ENCODE measurements around the gene PRR11. TPM values are rescaled to one million over a fixed set of nuclear protein-coding genes. Genes with fewer than 3 reads are reported as not detected.

PRR11 gene
- total and polyA plus RNA-seq, 2 of the 4 experiments (the other 2 are of a cell fraction) = 8.6 to 24.0 TPM

DNA sequence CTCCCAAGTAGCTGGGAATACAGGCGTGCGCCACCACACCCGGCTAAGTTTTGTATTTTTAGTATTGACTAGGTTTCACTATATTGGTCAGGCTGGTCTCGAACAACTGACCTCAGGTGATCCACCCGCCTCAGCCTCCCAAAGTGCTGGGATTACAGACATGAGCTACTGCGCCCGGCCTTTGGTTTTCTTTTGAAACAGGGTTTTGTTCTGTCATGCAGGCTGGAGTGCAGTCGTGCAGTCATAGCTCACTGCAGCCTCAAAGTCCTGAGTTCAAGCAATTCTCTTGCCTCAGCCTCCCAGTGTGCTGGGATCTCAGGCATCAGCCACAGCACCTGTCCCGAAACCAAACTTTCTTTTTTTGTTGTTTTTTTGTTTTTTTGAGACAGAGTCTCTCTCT, 25.1 kb downstream of the PRR11 start:
- Histone ChIP-seq H3K36me3 (ENCODE audit: control insufficient read depth, insufficient read depth, low read length) (peaks cover 3% of the 10 kb centered on the region; the same call in 1 of the 2 replicates), H3K4me3 (ENCODE audit: insufficient read depth, low read depth, low read length) (no peak overlapping the region), H3K14ac (replicated peaks; ENCODE audit: low read depth, low read length) (no peak overlapping the region), H2AFZ (replicated peaks; ENCODE audit: low read length, poor library complexity) (no peak overlapping the region), H3K9me1 (ENCODE audit: insufficient read depth, low read length) (peaks cover 5% of the 10 kb centered on the region; the same call in 1 of the 2 replicates), H2AK5ac (ENCODE audit: low read depth, low read length) (no peak overlapping the region), H3K27me3 (ENCODE audit: control insufficient read depth, insufficient read depth, low read length) (no peaks in the 10 kb centered on the region), H2AK9ac (replicated peaks; ENCODE audit: low read depth, low read length, poor library complexity) (no peak overlapping the region), H4K91ac (ENCODE audit: insufficient read depth, low read depth, low read length) (no peak overlapping the region), H2BK120ac (ENCODE audit: low read depth, low read length) (no peak overlapping the region), H3K9ac (ENCODE audit: low read depth, low read length) (no peak overlapping the region), H3K9me3 (ENCODE audit: control insufficient read depth, insufficient read depth, low read length) (no peaks in the 10 kb centered on the region), H3K18ac (ENCODE audit: low read depth, low read length) (no peak overlapping the region), H3K4me2 (ENCODE audit: low read depth, low read length) (no peak overlapping the region), H4K20me1 (ENCODE audit: insufficient read depth, low read length) (no peaks in the 10 kb centered on the region), H4K8ac (ENCODE audit: low read depth in 2 of 2, low read length in 2 of 2) (no peak overlapping the region), H2BK20ac (ENCODE audit: low read depth, low read length) (no peak overlapping the region), H3K4ac (ENCODE audit: low read depth, low read length) (no peak overlapping the region), H3K4me1 (ENCODE audit: control insufficient read depth, insufficient read depth, low read length) (no peaks in the 10 kb centered on the region), H2BK5ac (ENCODE audit: low read depth, low read length, poor library complexity, severe bottlenecking) (no peak overlapping the region), H3K27ac (ENCODE audit: insufficient read depth, low read length) (no peak overlapping the region), H4K5ac (ENCODE audit: low read depth, low read length) (no peak overlapping the region), H3K23ac (ENCODE audit: low read depth, low read length) (no peak overlapping the region), H3K56ac (ENCODE audit: extremely low read depth, insufficient read depth, low read length) (no peak overlapping the region), H2BK15ac (ENCODE audit: low read depth, low read length) (no peak overlapping the region), H3K79me1 (ENCODE audit: low read depth in 1 of 2, low read length in 2 of 2) (peaks cover 23 to 58% of the 10 kb centered on the region in 2 experiments)
- ChIA-PET POLR2A (ENCODE audit: unreplicated experiment) (no interaction called here), CTCF (interaction anchor here (2.0 kb wide), 1 partner anchor 9 kb away, joined by 5 read pairs; no protein-coding TSS in a partner anchor)
- no peak for DNase-seq
- 100% methylated on average over 1 of the region's 9 CpGs; no CpG with 5 or more reads in 1 of the 2 experiments for WGBS, 2 experiments (ENCODE audit: extremely low coverage in 2 of 2, insufficient read length in 1 of 2)
- in situ Hi-C loops (cut with MboI; ENCODE audit: low sequenced_read_pairs) = no loop called here
- BruUV-seq (replicated peaks) = no TSS peak
- no peak for ATAC-seq (ENCODE audit: low read depth)
- dilution Hi-C loops (cut with HindIII; ENCODE audit: low sequenced_read_pairs, unreplicated experiment) = no loop called here
- intact Hi-C loops (cut with micrococcal nuclease) = no loop called here
- TF ChIP-seq RFX5 (IDR thresholded peaks at IDR 0.05; ENCODE audit: low read depth, low read length) (no peak), ELK1 (IDR thresholded peaks at IDR 0.05; ENCODE audit: borderline replicate concordance, low read depth, low read length) (no peak), NFE2L2 (IDR thresholded peaks at IDR 0.05; ENCODE audit: low read depth, low read length) (no peak), RAD21 (IDR thresholded peaks at IDR 0.05; ENCODE audit: low read length) (no peak), POLR2A (IDR thresholded peaks at IDR 0.05; ENCODE audit: low read depth, low read length) (no peak), CHD1 (IDR thresholded peaks at IDR 0.05; ENCODE audit: low read depth, low read length) (no peak), SMC3 (IDR thresholded peaks at IDR 0.05; ENCODE audit: low read depth, low read length) (no peak), MAZ (IDR thresholded peaks at IDR 0.05; ENCODE audit: borderline replicate concordance, low read depth, low read length) (no peak), RCOR1 (IDR thresholded peaks at IDR 0.05; ENCODE audit: insufficient replicate concordance, low read length) (no peak), CEBPB (IDR thresholded peaks at IDR 0.05; ENCODE audit: low read depth, low read length) (no peak), MAFK (IDR thresholded peaks at IDR 0.05; ENCODE audit: low read depth, low read length) (no peak), FOS (IDR thresholded peaks at IDR 0.05; ENCODE audit: low read depth, low read length) (no peak), CTCF (conservative IDR thresholded peaks at IDR 0.05; ENCODE audit: low read depth, low read length) (no peak), MXI1 (IDR thresholded peaks at IDR 0.05; ENCODE audit: borderline replicate concordance, low read depth, low read length) (no peak), BHLHE40 (IDR thresholded peaks at IDR 0.05; ENCODE audit: low read depth, low read length) (no peak)
- TF ChIP-seq, protein P1, sequence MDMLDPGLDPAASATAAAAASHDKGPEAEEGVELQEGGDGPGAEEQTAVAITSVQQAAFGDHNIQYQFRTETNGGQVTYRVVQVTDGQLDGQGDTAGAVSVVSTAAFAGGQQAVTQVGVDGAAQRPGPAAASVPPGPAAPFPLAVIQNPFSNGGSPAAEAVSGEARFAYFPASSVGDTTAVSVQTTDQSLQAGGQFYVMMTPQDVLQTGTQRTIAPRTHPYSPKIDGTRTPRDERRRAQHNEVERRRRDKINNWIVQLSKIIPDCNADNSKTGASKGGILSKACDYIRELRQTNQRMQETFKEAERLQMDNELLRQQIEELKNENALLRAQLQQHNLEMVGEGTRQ (IDR thresholded peaks at IDR 0.05; ENCODE audit: low read depth, low read length) = no peak
